OCI-LY7 (cell line): ENCODE data around the gene SUFU.

Experiments
- EZH2phosphoT487 ChIP-seq: fragments of 200-600 bp; sonication (generic); IDR thresholded peaks from 2 replicates; pipeline ENCODE4 v1.6.1; 2018; ENCODE audit warnings: low read depth, borderline replicate concordance, mild to moderate bottlenecking, mixed run types, antibody characterized with exemption, low read length, moderate library complexity, mixed read lengths
- TF ChIP-seq, protein P1 (sequence below): fragments of 200-600 bp; sonication (generic); conservative IDR thresholded peaks from 2 replicates; pipeline ENCODE4 v1.5.1; 2014; ENCODE audit warnings: mild to moderate bottlenecking, antibody characterized with exemption, low read length, moderate library complexity, mixed read lengths

GRCh38 chr10:102624751-102625645, 121.2 kb downstream of the SUFU start:
- TF ChIP-seq, protein P1, sequence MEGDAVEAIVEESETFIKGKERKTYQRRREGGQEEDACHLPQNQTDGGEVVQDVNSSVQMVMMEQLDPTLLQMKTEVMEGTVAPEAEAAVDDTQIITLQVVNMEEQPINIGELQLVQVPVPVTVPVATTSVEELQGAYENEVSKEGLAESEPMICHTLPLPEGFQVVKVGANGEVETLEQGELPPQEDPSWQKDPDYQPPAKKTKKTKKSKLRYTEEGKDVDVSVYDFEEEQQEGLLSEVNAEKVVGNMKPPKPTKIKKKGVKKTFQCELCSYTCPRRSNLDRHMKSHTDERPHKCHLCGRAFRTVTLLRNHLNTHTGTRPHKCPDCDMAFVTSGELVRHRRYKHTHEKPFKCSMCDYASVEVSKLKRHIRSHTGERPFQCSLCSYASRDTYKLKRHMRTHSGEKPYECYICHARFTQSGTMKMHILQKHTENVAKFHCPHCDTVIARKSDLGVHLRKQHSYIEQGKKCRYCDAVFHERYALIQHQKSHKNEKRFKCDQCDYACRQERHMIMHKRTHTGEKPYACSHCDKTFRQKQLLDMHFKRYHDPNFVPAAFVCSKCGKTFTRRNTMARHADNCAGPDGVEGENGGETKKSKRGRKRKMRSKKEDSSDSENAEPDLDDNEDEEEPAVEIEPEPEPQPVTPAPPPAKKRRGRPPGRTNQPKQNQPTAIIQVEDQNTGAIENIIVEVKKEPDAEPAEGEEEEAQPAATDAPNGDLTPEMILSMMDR: no peak
- no peak for TF ChIP-seq EZH2phosphoT487
